Measurements from ENCODE around the gene ARHGAP26.

DNA sequence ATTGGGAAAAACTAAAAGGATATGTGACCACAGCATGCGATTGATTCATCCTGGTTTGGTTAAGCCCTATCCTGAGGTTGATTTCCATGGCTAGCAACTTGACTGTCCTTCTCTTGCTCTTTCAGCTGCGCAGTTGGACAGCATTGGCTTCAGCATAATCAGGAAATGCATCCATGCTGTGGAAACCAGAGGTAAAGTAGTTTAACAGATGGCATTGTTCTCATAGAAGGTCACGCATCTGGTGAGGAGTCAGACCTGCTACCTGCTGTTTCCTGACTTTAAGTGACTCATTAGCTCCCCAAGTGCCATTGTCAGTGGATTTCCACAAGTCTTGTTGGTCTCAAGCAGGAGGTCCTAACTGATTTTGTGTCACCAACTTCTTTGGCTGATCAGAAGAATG lies 266.9 kb downstream of the ARHGAP26 start:
- TF ChIP-seq, protein P1, sequence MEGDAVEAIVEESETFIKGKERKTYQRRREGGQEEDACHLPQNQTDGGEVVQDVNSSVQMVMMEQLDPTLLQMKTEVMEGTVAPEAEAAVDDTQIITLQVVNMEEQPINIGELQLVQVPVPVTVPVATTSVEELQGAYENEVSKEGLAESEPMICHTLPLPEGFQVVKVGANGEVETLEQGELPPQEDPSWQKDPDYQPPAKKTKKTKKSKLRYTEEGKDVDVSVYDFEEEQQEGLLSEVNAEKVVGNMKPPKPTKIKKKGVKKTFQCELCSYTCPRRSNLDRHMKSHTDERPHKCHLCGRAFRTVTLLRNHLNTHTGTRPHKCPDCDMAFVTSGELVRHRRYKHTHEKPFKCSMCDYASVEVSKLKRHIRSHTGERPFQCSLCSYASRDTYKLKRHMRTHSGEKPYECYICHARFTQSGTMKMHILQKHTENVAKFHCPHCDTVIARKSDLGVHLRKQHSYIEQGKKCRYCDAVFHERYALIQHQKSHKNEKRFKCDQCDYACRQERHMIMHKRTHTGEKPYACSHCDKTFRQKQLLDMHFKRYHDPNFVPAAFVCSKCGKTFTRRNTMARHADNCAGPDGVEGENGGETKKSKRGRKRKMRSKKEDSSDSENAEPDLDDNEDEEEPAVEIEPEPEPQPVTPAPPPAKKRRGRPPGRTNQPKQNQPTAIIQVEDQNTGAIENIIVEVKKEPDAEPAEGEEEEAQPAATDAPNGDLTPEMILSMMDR (IDR thresholded peaks at IDR 0.05), result no peak
- TF ChIP-seq POLR2A (IDR thresholded peaks at IDR 0.05), result no peak
